HG03469 (cell line): Measurements from ENCODE around the gene AGBL1.
"Not testable (repeated sequence)": the region's sequence is repeated elsewhere in the genome, so short reads cannot be mapped to it uniquely, and the experiment has no call there.

ENCODE experiments used
- ATAC-seq: cut with Tn5 transposase; IDR thresholded peaks from one replicate; pipeline ENCODE4 v1.9.1; 2021; ENCODE audit warnings: mild to moderate bottlenecking, moderate library complexity, moderate number of reproducible peaks; ENCODE audit not compliant: unreplicated experiment

AGBL1 gene

GRCh38 chr15:86488046-86488445 lies 408.4 kb downstream of the AGBL1 start:
- no peak for ATAC-seq

DNA sequence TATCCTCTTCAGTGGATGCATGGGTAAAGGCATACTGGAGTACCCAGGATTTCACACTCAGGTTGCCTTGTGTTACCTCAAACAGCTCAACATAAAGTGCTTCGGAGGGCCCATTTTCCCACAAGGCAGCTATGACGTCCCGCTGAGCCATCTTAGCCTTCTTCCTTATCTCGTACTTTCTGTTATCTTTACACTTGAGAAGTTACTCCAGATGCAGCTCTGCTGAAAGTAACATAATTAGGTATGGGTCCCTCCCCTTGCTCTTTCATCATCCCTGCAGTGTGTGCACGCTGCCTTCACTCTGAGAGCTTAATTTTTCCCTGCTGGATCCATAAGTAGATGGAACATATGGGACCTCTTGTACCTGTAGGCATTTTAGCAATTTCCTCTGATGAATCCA lies 410.3 kb downstream of the AGBL1 start:
- no peak for ATAC-seq

- ATAC-seq = no peak
Observed at GRCh38 chr15:86491118-86491517, 411.4 kb downstream of the AGBL1 start.

- ATAC-seq = no peak
Observed at GRCh38 chr15:86493884-86494283, 414.2 kb downstream of the AGBL1 start.

DNA sequence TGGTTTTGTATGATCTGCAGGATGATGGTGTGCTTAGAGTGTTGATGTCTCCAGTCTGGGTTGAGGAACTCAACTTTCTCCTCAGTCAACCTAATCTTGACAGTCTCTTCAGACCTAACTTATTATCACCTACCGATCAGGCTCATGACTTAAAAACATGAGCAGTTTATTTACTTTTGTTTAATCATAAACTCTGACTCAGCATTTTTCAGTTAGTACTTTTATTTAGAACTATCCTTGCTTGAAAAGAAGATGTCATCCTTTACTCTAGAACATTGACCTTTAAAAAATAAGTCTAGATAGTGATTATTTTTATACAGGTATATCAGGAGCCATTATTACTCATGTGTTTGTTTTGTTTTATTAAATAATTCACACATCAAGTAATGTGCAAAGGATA lies 414.8 kb downstream of the AGBL1 start:
- ATAC-seq = no peak

DNA sequence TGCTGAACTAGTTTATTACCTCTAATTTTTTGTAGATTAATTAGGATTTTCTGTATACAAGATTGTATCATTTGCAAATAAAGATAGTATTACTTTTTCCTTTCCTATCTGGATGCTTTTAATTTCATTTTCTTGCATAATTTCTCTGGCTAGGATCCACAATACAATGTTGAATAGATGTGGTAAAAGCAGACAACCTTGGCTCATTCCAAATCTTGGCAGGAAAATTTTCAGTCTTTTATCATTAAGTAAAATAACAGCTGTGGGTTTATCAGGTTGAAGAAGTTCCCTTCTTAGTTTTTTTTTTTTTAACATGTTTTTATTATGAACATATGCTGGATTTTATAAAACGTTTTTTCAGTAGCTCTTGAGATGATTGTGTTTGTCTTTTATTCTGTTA lies 422.6 kb downstream of the AGBL1 start:
- no peak for ATAC-seq

DNA sequence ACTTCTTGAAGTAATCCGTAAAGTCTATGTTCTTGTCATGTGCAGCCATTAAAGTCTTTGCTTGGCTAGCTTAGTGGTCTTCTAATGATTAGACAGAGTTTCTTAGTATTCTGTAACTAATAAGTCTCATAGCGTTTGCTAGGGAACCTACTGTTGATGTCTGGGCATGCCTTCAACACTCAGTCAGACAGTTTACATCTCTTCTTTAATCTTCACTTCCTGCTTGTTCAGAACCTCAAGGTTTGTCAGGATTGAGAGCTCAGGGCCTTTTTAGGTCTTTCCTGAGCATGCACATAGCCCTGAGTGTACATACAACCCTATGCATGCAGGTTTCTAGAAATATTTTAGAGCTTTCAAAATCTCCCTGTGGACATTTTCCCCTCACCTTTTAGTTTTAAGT lies 426.3 kb downstream of the AGBL1 start:
- no peak for ATAC-seq

GRCh38 chr15:86506401-86506800 lies 426.7 kb downstream of the AGBL1 start:
- no peak for ATAC-seq

GRCh38 chr15:86515625-86516024 lies 436.0 kb downstream of the AGBL1 start:
- ATAC-seq = no peak

GRCh38 chr15:86522721-86523120 lies 443.1 kb downstream of the AGBL1 start:
- ATAC-seq = no peak

DNA sequence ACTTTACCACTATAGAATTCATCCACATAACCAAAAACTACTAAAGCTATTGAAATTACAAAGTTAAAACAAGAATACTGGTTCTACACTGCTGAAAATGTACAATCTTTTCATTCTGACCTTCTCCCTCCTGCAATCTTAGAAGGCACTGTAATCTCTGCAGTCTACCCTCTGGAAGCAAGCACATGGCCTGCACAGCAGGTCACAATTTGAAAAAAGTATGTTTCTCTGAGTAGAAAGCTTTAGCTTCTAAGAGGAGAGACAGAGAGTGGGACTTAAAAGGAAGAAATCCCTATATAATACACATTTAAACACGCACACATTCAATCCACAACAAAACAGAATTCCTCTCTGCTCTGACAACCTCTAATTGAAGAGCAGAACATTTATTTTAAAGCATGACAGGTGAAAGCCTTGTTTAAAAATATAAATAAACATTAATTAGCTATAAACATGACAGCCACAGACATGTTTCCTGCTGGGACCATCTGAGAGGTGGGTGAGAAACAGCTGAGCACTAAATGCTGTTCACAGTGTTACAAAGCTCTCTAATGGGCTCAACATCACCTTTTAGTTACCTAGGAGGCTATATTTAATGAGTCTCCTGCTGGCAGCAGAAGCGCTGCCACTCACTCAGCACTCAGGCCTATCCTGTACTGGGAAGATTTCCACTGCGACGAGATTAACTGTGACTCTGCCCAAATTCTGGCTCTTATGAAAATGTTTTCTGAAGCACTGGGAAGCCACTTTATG lies 447.4 kb downstream of the AGBL1 start:
- ATAC-seq = no peak

DNA sequence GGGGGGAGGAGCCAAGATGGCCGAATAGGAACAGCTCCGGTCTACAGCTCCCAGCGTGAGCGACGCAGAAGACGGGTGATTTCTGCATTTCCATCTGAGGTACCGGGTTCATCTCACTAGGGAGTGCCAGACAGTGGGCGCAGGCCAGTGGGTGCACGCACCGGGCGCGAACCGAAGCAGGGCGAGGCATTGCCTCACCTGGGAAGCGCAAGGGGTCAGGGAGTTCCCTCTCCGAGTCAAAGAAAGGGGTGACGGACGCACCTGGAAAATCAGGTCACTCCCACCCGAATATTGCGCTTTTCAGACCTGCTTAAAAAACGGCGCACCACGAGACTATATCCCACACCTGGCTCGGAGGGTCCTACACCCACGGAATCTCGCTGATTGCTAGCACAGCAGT lies 448.4 kb downstream of the AGBL1 start:
- ATAC-seq = not testable (repeated sequence)

GRCh38 chr15:86538141-86538540 lies 458.5 kb downstream of the AGBL1 start:
- no peak for ATAC-seq

- ATAC-seq = no peak
Observed at GRCh38 chr15:86540840-86541467, 461.3 kb downstream of the AGBL1 start.

DNA sequence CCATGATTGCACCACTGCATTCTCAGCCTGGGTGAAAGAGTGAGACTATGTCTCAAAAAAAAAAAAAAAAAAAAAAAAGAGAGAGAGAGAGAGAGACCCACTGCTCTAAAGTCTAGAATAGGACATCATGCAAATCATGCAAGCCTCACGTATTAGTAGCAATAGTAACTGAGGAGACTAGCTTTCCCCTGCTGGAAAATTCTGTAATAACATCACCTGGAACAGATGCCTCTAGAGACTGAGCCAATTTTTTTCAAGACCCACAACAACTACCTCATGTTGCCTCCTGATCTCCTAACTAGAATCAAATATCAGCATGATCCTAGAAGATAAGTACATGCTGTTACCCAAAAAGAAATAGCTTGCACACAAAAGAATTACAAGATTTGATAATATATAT lies 461.9 kb downstream of the AGBL1 start:
- ATAC-seq = no peak

DNA sequence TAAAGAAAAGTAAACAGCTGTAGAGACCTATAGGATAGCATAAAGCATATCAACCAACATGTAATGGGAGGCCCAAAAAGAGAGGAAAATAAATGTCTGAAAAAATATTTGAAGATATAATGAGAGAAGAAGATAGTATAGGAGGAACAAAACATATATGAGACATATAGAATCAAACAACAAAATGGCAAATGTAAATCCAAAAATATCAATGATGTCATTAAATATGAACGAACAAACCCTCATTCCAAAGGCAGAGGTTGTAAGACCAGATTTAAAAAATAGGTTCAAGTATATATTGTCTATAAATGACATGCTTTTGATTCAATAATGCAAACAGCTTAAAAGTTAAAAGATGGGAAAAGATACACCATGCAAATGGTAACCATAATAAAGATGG lies 470.4 kb downstream of the AGBL1 start:
- no peak for ATAC-seq

DNA sequence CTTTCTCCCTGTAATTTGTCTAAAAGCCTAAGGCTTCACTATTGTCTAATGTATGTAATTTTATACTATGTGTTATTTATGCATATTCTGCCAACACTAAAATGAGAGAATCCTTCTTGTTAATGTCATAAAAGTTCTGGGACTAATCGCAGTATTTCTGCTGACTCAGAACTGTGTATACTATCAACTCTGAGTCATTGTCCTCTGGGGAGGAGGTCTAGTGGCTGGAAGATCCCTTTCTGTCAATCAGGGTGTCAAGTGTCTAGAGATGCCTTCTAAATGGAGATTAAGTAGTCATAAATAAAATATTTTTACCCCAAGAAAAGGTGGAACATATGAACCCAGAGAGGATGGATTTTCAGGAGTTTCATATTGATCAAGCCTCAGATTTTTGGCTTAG lies 473.4 kb downstream of the AGBL1 start:
- ATAC-seq = no peak

GRCh38 chr15:86555098-86555497 lies 475.4 kb downstream of the AGBL1 start:
- ATAC-seq = no peak

GRCh38 chr15:86555939-86556338 lies 476.3 kb downstream of the AGBL1 start:
- ATAC-seq = no peak

DNA sequence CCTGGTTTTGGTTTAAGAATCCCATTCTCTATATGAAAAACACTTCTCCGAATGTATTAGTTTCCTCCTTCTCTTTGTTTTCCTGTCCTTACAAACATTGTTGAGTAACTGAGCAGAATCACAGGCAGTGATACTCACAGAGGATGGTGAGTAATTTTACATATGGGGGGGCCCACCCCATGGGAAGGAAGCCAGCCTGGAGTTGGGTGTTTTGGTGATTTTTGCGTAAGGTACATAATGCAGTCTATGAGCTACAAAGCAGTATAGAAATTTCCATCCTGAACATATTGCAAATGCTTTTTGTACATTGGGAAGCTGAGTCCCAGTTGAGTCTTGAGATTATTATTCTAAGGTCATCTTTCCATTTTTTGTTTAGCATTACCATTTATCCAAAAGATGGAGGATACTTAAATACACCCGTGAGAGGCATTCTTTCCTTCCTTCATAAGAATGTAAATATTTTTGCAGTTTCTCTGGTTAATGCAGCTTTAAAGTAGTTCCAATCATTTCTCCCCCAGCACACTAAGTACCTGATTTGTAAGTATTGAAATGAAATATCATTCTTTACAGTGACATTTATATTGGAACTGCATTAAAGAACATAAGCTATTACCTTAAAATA lies 476.8 kb downstream of the AGBL1 start:
- no peak for ATAC-seq

DNA sequence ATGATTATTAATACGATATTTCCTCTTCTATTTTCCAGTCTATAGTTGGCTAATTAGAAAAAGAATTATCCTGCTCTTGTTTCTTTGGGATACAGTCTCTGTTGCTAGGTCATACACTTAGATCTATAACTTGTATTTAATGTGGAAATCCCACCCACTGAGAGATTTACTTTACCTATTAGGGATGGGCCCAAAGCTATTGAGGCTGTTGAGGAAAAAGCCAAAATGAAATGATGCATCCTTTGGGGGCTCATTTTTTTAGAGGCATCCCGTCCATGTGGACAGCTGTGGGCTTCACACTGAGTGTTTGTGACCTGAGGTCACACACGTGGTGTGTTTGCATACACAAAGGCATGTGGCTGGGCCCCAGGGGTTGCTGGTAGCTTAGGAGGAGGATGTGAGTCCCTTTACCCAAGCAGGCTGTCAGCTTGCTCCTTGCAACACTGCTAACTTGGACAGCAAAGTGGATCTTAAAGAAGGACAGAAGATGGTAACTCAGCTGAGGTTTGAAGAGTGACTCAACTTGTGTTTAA lies 477.4 kb downstream of the AGBL1 start:
- ATAC-seq = no peak

DNA sequence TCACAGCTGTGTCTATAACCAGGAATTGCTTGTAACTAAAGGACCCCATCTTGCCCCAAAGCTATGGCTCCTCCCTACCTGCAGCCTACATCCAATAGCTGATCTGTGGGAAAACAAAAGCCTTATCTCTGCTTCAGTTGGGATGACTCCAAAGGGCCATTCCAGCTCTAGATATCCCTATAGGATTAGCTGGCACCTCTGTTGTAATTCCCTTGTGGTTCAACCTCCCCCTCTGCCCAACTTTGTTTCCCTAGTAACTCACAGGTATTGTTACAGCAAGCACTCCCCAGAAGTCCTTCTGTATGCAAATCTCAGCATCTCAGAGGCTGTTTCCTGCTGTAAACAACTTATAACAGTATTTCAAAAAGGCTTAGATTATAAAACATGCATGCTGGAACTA lies 478.6 kb downstream of the AGBL1 start:
- ATAC-seq = no peak
